ENCODE results near the gene CTSV. TPM values are rescaled to one million over a fixed set of nuclear protein-coding genes. Genes with fewer than 3 reads are reported as not detected.
A peak's percentile ranks its signal among the peaks of the same experiment; 100 is the strongest.
"Not testable (repeated sequence)": the region's sequence is repeated elsewhere in the genome, so short reads cannot be mapped to it uniquely, and the experiment has no call there.

CTSV gene
- total RNA-seq, 1 experiment from 2014 or later: 82.2 TPM

GRCh38 chr9:97057651-97058050 is 18.7 kb upstream of the CTSV start:
- no peak overlapping the region; a peak in 1 of 7 replicates for H3K27ac Mint-ChIP-seq
- H3K36me3 Mint-ChIP-seq (ENCODE audit: insufficient read depth in 1 of 3, low read depth in 3 of 3): no peaks in the 10 kb centered on the region; a peak in 1 of 7 replicates
- Histone ChIP-seq H3K9me3 (ENCODE audit: control insufficient read depth, low read depth, low read length) (no peaks in the 10 kb centered on the region), H3K79me1 (ENCODE audit: insufficient read depth, low read depth, low read length, poor library complexity, severe bottlenecking) (no peaks in the 10 kb centered on the region), H4K5ac (ENCODE audit: insufficient read length, low read depth, low read length) (no peak overlapping the region), H3K4me1 (ENCODE audit: insufficient read depth, low read length) (peaks cover 10% of the 10 kb centered on the region), H3T11ph (ENCODE audit: low read length) (no peak overlapping the region), H3K23me2 (ENCODE audit: insufficient read length, low read depth, low read length, poor library complexity, severe bottlenecking) (no peaks in the 10 kb centered on the region), H2BK12ac (ENCODE audit: insufficient read length, low read depth, low read length) (no peak overlapping the region), H3K9ac (ENCODE audit: extremely low read depth, insufficient read length, low read length) (no peak overlapping the region), H2BK5ac (ENCODE audit: insufficient read length, low read length) (no peak overlapping the region), H3K4ac (ENCODE audit: low read depth, low read length) (no peak overlapping the region), H4K20me1 (ENCODE audit: control insufficient read depth, insufficient read depth, insufficient read length) (no peaks in the 10 kb centered on the region), H4K91ac (ENCODE audit: insufficient read length, low read depth, low read length) (no peak overlapping the region), H2AK5ac (ENCODE audit: insufficient read length, low read length) (no peak overlapping the region), H3K27ac (ENCODE audit: insufficient read length, low read depth, low read length) (no peak overlapping the region), H2BK15ac (ENCODE audit: low read depth, low read length) (no peak overlapping the region), H3K27me3 (ENCODE audit: insufficient read depth, low read length) (no peaks in the 10 kb centered on the region), H3K23ac (ENCODE audit: insufficient read length, low read depth, low read length) (no peak overlapping the region), H3K79me2 (ENCODE audit: insufficient read depth, low read length) (no peaks in the 10 kb centered on the region), H3K14ac (ENCODE audit: insufficient read depth, low read length) (no peak overlapping the region), H4K8ac (replicated peaks; ENCODE audit: insufficient read length, low read depth, low read length) (no peak overlapping the region), H2AFZ (ENCODE audit: low read length) (no peak overlapping the region), H3K18ac (ENCODE audit: insufficient read length, low read depth, low read length) (no peak overlapping the region), H3K4me2 (ENCODE audit: insufficient read depth, insufficient read length, low read length) (no peak overlapping the region), H2BK120ac (ENCODE audit: low read depth, low read length, poor library complexity, severe bottlenecking) (no peak overlapping the region), H3K56ac (ENCODE audit: insufficient read length, low read depth, low read length) (no peak overlapping the region), H2BK20ac (ENCODE audit: low read depth, low read length, poor library complexity, severe bottlenecking) (no peak overlapping the region)
- DNase-seq: no peak
- WGBS (ENCODE audit: extremely low coverage, insufficient read length, low lambda C conversion rate): no CpG with 5 or more reads among the region's 5 CpGs
- H3K4me1 Mint-ChIP-seq: peaks cover 27 to 33% of the 10 kb centered on the region in 2 experiments
- H3K27me3 Mint-ChIP-seq (ENCODE audit: low read depth): peaks cover 2% of the 10 kb centered on the region
- peak; percentile 30; the same call in 1 of the 3 replicates for TF ChIP-seq CTCF (conservative IDR thresholded peaks at IDR 0.05)
- H3K9me3 Mint-ChIP-seq: no peaks in the 10 kb centered on the region; a peak in 1 of 5 replicates
- no peak overlapping the region for H3K4me3 Mint-ChIP-seq

- not testable (repeated sequence) for H3K14ac ChIP-seq (ENCODE audit: insufficient read depth, low read length); H3K9me3 Mint-ChIP-seq; H3K18ac ChIP-seq (ENCODE audit: insufficient read length, low read depth, low read length); H3K79me1 ChIP-seq (ENCODE audit: insufficient read depth, low read depth, low read length, poor library complexity, severe bottlenecking); H2BK5ac ChIP-seq (ENCODE audit: insufficient read length, low read length); H3K9ac ChIP-seq (ENCODE audit: extremely low read depth, insufficient read length, low read length); H3K4me3 Mint-ChIP-seq; H4K5ac ChIP-seq (ENCODE audit: insufficient read length, low read depth, low read length); H3K4me2 ChIP-seq (ENCODE audit: insufficient read depth, insufficient read length, low read length); H2BK15ac ChIP-seq (ENCODE audit: low read depth, low read length); H3K23ac ChIP-seq (ENCODE audit: insufficient read length, low read depth, low read length); H2BK20ac ChIP-seq (ENCODE audit: low read depth, low read length, poor library complexity, severe bottlenecking); DNase-seq; H3T11ph ChIP-seq (ENCODE audit: low read length); H4K8ac ChIP-seq (replicated peaks; ENCODE audit: insufficient read length, low read depth, low read length); H3K56ac ChIP-seq (ENCODE audit: insufficient read length, low read depth, low read length); H3K27ac ChIP-seq (ENCODE audit: insufficient read length, low read depth, low read length); H3K27me3 Mint-ChIP-seq (ENCODE audit: low read depth); H3K9me3 ChIP-seq (ENCODE audit: control insufficient read depth, low read depth, low read length); H2BK12ac ChIP-seq (ENCODE audit: insufficient read length, low read depth, low read length); H4K91ac ChIP-seq (ENCODE audit: insufficient read length, low read depth, low read length); H4K20me1 ChIP-seq (ENCODE audit: control insufficient read depth, insufficient read depth, insufficient read length); H3K23me2 ChIP-seq (ENCODE audit: insufficient read length, low read depth, low read length, poor library complexity, severe bottlenecking); H3K79me2 ChIP-seq (ENCODE audit: insufficient read depth, low read length); H3K4ac ChIP-seq (ENCODE audit: low read depth, low read length); H2AK5ac ChIP-seq (ENCODE audit: insufficient read length, low read length); H2AFZ ChIP-seq (ENCODE audit: low read length); H3K36me3 Mint-ChIP-seq (ENCODE audit: insufficient read depth in 1 of 3, low read depth in 3 of 3); H3K27me3 ChIP-seq (ENCODE audit: insufficient read depth, low read length); H2BK120ac ChIP-seq (ENCODE audit: low read depth, low read length, poor library complexity, severe bottlenecking)
- no CpG with 5 or more reads among the region's 13 CpGs for WGBS (ENCODE audit: extremely low coverage, insufficient read length, low lambda C conversion rate)
- peak overlapping the region in 2 of 3 experiments; percentile 39 to 78; a peak in 2 of 7 replicates for H3K27ac Mint-ChIP-seq
- H3K4me1 Mint-ChIP-seq: peaks cover 42 to 44% of the 10 kb centered on the region in 2 experiments
- peaks cover 12% of the 10 kb centered on the region for H3K4me1 ChIP-seq (ENCODE audit: insufficient read depth, low read length)
Observed at GRCh38 chr9:97055891-97056290, 16.9 kb upstream of the CTSV start.

Measured in H9 (cell line).